HepG2 (cell line): ENCODE results near the gene CLCN2.

ENCODE experiments used
- FOXJ3 ChIP-seq: sonication (generic); formaldehyde crosslinking; IDR thresholded peaks from 2 replicates; pipeline ENCODE4 v1.4.0; 2020; ENCODE audit warnings: missing genetic modification reagents, mild to moderate bottlenecking, borderline replicate concordance
- FOXK2 ChIP-seq: fragments of 450-650 bp; IDR thresholded peaks from 2 replicates; pipeline ENCODE4 v1.6.1; 2016
- KLF11 ChIP-seq: IDR thresholded peaks from 2 replicates; pipeline ENCODE4 v1.6.1; 2016; ENCODE audit warnings: missing compliant biosample characterization
- NFYB ChIP-seq: sonication (generic); formaldehyde crosslinking; IDR thresholded peaks from 2 replicates; pipeline ENCODE4 v1.4.0; 2020; ENCODE audit warnings: missing genetic modification reagents
- POLR2A ChIP-seq, 2 experiments: IDR thresholded peaks; 2 replicates each; pipeline ENCODE4 v1.6.1; 2011; ENCODE audit warnings: low read depth in 2 of 2, low read length in 2 of 2, mild to moderate bottlenecking in 1 of 2, moderate library complexity in 1 of 2; ENCODE audit not compliant: insufficient read depth in 1 of 2
- YY1 ChIP-seq: IDR thresholded peaks from 2 replicates; pipeline ENCODE4 v1.6.1; 2011; ENCODE audit warnings: low read length, low read depth, moderate library complexity, mild to moderate bottlenecking; ENCODE audit not compliant: insufficient read depth, insufficient replicate concordance
- ZSCAN5A ChIP-seq: sonication (generic); formaldehyde crosslinking; IDR thresholded peaks from 2 replicates; pipeline ENCODE4 v1.8.0; 2022; ENCODE audit warnings: mild to moderate bottlenecking, missing genetic modification reagents, borderline replicate concordance

DNA sequence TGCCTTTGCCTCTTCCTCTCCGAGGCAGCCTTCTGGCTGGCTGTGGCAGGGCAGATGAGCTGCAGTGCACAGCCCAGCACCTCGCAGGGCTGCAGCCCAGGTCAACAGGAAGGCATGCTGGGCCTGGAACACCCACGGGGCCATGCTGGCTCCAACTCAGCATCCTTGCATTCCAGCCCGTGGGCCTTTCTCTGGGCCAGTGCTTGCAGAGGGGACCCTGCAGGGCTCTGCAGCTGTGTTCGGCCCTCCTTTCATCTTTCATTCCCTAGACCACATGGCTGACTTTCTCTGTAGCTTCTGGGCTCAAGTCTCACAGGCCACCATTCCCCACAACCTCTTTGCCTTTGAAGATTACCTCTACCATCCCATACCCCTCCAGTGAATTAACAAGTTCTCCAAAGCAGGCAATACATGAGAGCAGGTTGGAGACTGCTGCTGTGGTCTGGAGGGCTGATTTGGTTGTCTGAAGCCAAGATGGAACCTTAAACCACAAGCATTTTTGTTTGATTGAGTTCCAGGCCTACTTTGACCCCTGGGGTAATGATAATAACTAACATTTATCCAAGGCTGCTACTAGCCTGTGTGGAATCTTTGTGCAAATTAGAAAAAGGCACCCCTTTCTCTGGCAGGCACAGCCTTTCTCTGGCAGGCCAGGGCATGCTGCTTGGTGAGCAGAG, 18.1 kb downstream of the CLCN2 start:
- TF ChIP-seq FOXJ3 (CRISPR knock-in tag): no peak
- no peak for TF ChIP-seq ZSCAN5A
- TF ChIP-seq POLR2A (IDR thresholded peaks at IDR 0.05; ENCODE audit: insufficient read depth in 1 of 2, low read depth in 2 of 2, low read length in 2 of 2): no peak
- no peak for TF ChIP-seq FOXK2
- no peak for TF ChIP-seq NFYB
- no peak for TF ChIP-seq KLF11 (CRISPR knock-in tag)
- TF ChIP-seq YY1: no peak
